Subcutaneous adipose tissue (tissue), 4 donors: Measurements from ENCODE around the gene FBXL5. TPM values are rescaled to one million over a fixed set of nuclear protein-coding genes. Genes with fewer than 3 reads are reported as not detected.

ENCODE experiments used
- CTCF ChIP-seq: fragments of 450-650 bp; IDR thresholded peaks from one replicate; pipeline ENCODE4 v1.5.1; 2016; ENCODE audit warnings: low read depth, mild to moderate bottlenecking, control low read depth, antibody characterized with exemption, moderate library complexity
- total RNA-seq, 4 donors: library from RNA; depleted of rRNA; stranded (reverse); fragments of >200 nt; gene quantifications; one replicate each; pipeline ENCODE4 v1.1.0, GENCODE V29; 2016

FBXL5 gene
- total RNA-seq = 100 to 1,000 TPM; 175 to 234 (median 217) TPM

GRCh38 chr4:15655223-15656037, at the start of gene FBXL5:
Gene FBXL5, minus strand, starts transcription at chr4:15655357. Its CDS starts 70 bp downstream, at chr4:15655287.
- no peak for TF ChIP-seq CTCF

GRCh38 chr4:15704129-15704528, 49.0 kb upstream of the FBXL5 start:
- TF ChIP-seq CTCF = no peak

- no peak for TF ChIP-seq CTCF
Measured at GRCh38 chr4:15703439-15703838, 48.3 kb upstream of the FBXL5 start.

GRCh38 chr4:15702941-15703403, 47.8 kb upstream of the FBXL5 start, which contains the start of gene BST1:
Gene BST1, plus strand, starts transcription at chr4:15703065. Its CDS starts 80 bp downstream, at chr4:15703145.
- no peak for TF ChIP-seq CTCF

GRCh38 chr4:15696866-15697265, 41.7 kb upstream of the FBXL5 start:
- no peak for TF ChIP-seq CTCF

GRCh38 chr4:15695729-15696128, 40.6 kb upstream of the FBXL5 start:
- TF ChIP-seq CTCF = no peak

GRCh38 chr4:15695240-15695699, 40.1 kb upstream of the FBXL5 start:
- no peak for TF ChIP-seq CTCF
